Loucy (cell line): Measurements from ENCODE around the gene ZSWIM8.

Source experiments
- CTCF ChIP-seq: fragments of 200-600 bp; sonication (generic); conservative IDR thresholded peaks from 2 replicates; pipeline ENCODE4 v1.5.1; 2014; ENCODE audit warnings: mild to moderate bottlenecking, antibody characterized with exemption, low read length
- EZH2phosphoT487 ChIP-seq: fragments of 200-600 bp; IDR thresholded peaks from 2 replicates; pipeline ENCODE4 v1.6.1; 2018; ENCODE audit warnings: antibody characterized with exemption, mild to moderate bottlenecking, moderate library complexity, borderline replicate concordance

- no peak for TF ChIP-seq CTCF
- no peak for TF ChIP-seq EZH2phosphoT487
Observed at GRCh38 chr10:73810735-73811465, 25.5 kb downstream of the ZSWIM8 start.
